ENCODE measurements around the gene AGA. TPM values are rescaled to one million over a fixed set of nuclear protein-coding genes. Genes with fewer than 3 reads are reported as not detected.
A peak's percentile ranks its signal among the peaks of the same experiment; 100 is the strongest.

AGA gene
- total and polyA plus RNA-seq, 2 donors from 2014 or later, result 23.0 to 23.6 TPM

DNA sequence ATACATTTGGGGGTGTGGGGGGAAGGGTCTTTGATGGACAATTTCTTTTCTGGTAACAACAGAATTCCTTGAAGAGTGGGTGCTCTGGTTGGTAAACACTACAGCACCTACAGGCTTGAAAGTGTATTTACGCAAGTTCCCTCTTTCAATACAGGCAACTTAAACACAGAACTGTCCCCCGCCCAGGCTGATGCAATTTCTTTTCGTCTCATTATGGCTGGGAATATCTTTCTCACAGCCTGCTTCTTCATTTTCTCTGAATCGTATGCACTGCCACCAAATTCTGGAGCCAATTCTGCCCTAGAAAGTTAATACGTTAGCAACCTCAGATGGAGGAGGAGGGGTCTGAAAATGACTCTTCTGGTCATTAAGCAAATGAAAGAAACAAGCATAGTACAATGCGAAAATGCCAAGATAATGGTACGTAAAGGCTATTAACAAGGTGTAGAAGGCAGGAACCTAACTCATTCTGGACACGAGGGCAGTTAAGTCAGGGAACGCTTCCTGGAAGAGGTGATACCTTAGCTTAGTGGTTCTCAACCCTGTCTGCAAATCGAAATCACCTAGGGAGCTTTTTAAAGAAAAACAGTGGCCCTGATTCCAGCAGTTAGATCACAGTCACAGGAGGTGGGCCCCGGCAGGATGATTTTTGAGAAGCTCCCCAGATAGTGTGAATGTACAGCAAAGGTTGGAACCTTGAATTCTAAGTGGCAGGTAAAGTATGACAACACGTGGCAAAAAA is 1.0 kb downstream of the AGA start:
- H3K4me3 ChIP-seq (ENCODE audit: low read length in 3 of 3), result peak overlapping the region; percentile 75 to 94 (median 93)
- H3K9ac ChIP-seq (ENCODE audit: low read length in 3 of 3), result peak overlapping the region in 2 of 3 donors; percentile 92 to 94
- no peaks in the 10 kb centered on the region for H3K27me3 ChIP-seq (ENCODE audit: control insufficient read depth, insufficient read depth, low read length)
- DNase-seq (peak in 1 of 5 donors; percentile 12), FAIRE-seq (no peak)
- H3K36me3 ChIP-seq (ENCODE audit: control insufficient read depth in 2 of 3, insufficient read depth in 3 of 3, low read length in 3 of 3), result peaks cover 0 to 5% (median 0%) of the 10 kb centered on the region in 3 donors
- intact Hi-C loops (cut with DNase I), result no loop called here
- H3K27ac ChIP-seq (ENCODE audit: low read depth in 2 of 2, low read length in 2 of 2), result peak overlapping the region; percentile 90 to 92
- peaks cover 0 to 3% (median 0%) of the 10 kb centered on the region in 3 donors for H3K4me1 ChIP-seq (ENCODE audit: control insufficient read depth in 2 of 3, insufficient read depth in 2 of 3, low read depth in 1 of 3, low read length in 3 of 3)
- TF ChIP-seq, protein P1, sequence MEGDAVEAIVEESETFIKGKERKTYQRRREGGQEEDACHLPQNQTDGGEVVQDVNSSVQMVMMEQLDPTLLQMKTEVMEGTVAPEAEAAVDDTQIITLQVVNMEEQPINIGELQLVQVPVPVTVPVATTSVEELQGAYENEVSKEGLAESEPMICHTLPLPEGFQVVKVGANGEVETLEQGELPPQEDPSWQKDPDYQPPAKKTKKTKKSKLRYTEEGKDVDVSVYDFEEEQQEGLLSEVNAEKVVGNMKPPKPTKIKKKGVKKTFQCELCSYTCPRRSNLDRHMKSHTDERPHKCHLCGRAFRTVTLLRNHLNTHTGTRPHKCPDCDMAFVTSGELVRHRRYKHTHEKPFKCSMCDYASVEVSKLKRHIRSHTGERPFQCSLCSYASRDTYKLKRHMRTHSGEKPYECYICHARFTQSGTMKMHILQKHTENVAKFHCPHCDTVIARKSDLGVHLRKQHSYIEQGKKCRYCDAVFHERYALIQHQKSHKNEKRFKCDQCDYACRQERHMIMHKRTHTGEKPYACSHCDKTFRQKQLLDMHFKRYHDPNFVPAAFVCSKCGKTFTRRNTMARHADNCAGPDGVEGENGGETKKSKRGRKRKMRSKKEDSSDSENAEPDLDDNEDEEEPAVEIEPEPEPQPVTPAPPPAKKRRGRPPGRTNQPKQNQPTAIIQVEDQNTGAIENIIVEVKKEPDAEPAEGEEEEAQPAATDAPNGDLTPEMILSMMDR (IDR thresholded peaks at IDR 0.05; ENCODE audit: borderline replicate concordance, extremely low read depth, insufficient read depth), result no peak
- no peaks in the 10 kb centered on the region for H3K9me3 ChIP-seq (ENCODE audit: control insufficient read depth in 2 of 3, insufficient read depth in 1 of 3, low read length in 3 of 3)

- no peak overlapping the region for H3K4me3 ChIP-seq (ENCODE audit: low read length in 3 of 3)
Observed at GRCh38 chr4:177436456-177436855, 5.8 kb downstream of the AGA start.

DNA sequence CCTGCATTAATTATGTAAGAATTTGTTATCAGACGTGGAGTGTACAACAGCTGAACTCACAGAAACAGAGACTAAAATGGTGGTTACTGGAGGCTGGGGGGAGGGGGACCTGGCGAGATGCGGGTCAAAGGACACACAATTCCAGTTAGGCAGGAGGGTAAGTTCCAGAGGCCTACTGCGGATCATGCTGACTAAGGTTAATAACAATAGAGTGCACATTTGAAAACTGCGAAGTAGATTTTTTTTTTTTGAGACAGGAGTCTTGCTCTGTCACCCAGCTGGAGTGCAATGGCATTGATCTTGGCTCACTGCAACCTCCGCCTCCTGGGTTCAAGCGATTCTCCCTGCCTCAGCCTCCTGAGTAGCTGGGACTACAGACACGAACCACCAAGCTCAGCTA is 7.6 kb downstream of the AGA start:
- Histone ChIP-seq H3K4me3 (ENCODE audit: low read length in 3 of 3) (no peak overlapping the region), H3K9ac (ENCODE audit: low read length in 3 of 3) (no peak overlapping the region), H3K36me3 (ENCODE audit: control insufficient read depth in 2 of 3, insufficient read depth in 3 of 3, low read length in 3 of 3) (peaks cover 0 to 5% (median 0%) of the 10 kb centered on the region in 3 donors), H3K27ac (ENCODE audit: low read depth in 2 of 2, low read length in 2 of 2) (no peak overlapping the region), H3K9me3 (ENCODE audit: control insufficient read depth in 2 of 3, insufficient read depth in 1 of 3, low read length in 3 of 3) (no peaks in the 10 kb centered on the region), H3K4me1 (ENCODE audit: control insufficient read depth in 2 of 3, insufficient read depth in 2 of 3, low read depth in 1 of 3, low read length in 3 of 3) (no peaks in the 10 kb centered on the region), H3K27me3 (ENCODE audit: control insufficient read depth, insufficient read depth, low read length) (no peaks in the 10 kb centered on the region)
- intact Hi-C loops (cut with DNase I), result no loop called here
- no peak for DNase-seq
- TF ChIP-seq, protein P1 (IDR thresholded peaks at IDR 0.05; ENCODE audit: borderline replicate concordance, extremely low read depth, insufficient read depth), result no peak
- no peak for FAIRE-seq

More at GRCh38 chr4:177436456-177436855, 5.8 kb downstream of the AGA start:
- intact Hi-C loops (cut with DNase I), result no loop called here
- Histone ChIP-seq H3K27me3 (ENCODE audit: control insufficient read depth, insufficient read depth, low read length) (no peaks in the 10 kb centered on the region), H3K36me3 (ENCODE audit: control insufficient read depth in 2 of 3, insufficient read depth in 3 of 3, low read length in 3 of 3) (peaks cover 0 to 5% (median 0%) of the 10 kb centered on the region in 3 donors), H3K27ac (ENCODE audit: low read depth in 2 of 2, low read length in 2 of 2) (no peak overlapping the region), H3K4me1 (ENCODE audit: control insufficient read depth in 2 of 3, insufficient read depth in 2 of 3, low read depth in 1 of 3, low read length in 3 of 3) (no peaks in the 10 kb centered on the region), H3K9me3 (ENCODE audit: control insufficient read depth in 2 of 3, insufficient read depth in 1 of 3, low read length in 3 of 3) (no peaks in the 10 kb centered on the region), H3K9ac (ENCODE audit: low read length in 3 of 3) (no peak overlapping the region)
- no peak for FAIRE-seq
- TF ChIP-seq, protein P1 (IDR thresholded peaks at IDR 0.05; ENCODE audit: borderline replicate concordance, extremely low read depth, insufficient read depth), result no peak
- no peak for DNase-seq
